Measurements from ENCODE around the gene PSMB2. TPM values are rescaled to one million over a fixed set of nuclear protein-coding genes. Genes with fewer than 3 reads are reported as not detected.

PSMB2 gene
- total RNA-seq, 1 experiment from 2014 or later, result 86.0 TPM

DNA sequence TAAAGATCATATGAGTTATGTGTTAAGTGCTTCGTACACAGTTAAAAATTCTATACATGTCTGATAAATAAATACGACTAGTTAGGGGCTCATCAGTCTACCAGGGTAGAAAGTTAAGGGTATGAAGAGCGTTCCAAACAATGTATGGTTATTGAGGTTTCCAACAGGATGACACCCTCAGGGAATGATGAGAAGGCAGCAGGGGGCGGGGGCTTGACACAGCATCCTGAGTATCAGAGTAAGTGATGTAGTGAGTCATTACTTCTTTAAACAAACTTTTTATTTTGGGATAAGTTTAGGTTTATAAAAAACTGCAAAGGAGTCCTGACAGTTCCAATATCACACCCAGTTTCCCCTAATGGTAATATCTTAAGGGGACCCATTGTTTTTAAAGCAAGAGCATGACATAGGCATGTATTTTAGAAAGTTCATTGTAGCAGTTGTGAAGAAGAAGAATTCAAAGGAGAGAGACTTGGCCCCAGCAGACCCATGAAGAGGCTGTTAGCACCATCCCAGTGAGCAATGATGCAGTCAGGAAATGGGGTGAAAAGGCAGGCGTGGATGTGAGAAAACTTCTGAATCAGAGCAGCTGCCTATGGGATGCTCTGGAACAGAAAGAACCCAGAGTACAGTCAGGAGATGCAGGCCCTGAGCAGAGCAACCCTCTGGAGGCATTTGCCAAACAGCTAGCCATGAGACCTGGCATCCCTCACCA, 15.0 kb upstream of the PSMB2 start:
- Mint-ChIP-seq H3K9me3 (no peaks in the 10 kb centered on the region; a peak in 2 of 5 replicates), H3K27ac (no peak overlapping the region), H3K4me3 (no peak overlapping the region), H3K27me3 (ENCODE audit: low read depth) (peaks cover 32% of the 10 kb centered on the region), H3K36me3 (ENCODE audit: insufficient read depth in 1 of 3, low read depth in 3 of 3) (no peaks in the 10 kb centered on the region), H3K4me1 (no peaks in the 10 kb centered on the region)
- Histone ChIP-seq H4K20me1 (ENCODE audit: control insufficient read depth, insufficient read depth, insufficient read length) (no peaks in the 10 kb centered on the region), H3K79me2 (ENCODE audit: insufficient read depth, low read length) (no peaks in the 10 kb centered on the region), H3T11ph (ENCODE audit: low read length) (no peak overlapping the region), H2AK5ac (ENCODE audit: insufficient read length, low read length) (no peak overlapping the region), H3K23ac (ENCODE audit: insufficient read length, low read depth, low read length) (no peak overlapping the region), H3K18ac (ENCODE audit: insufficient read length, low read depth, low read length) (no peak overlapping the region), H2BK12ac (ENCODE audit: insufficient read length, low read depth, low read length) (no peak overlapping the region), H3K27ac (ENCODE audit: insufficient read length, low read depth, low read length) (no peak overlapping the region), H3K4me1 (ENCODE audit: insufficient read depth, low read length) (no peaks in the 10 kb centered on the region), H2BK120ac (ENCODE audit: low read depth, low read length, poor library complexity, severe bottlenecking) (no peak overlapping the region), H3K56ac (ENCODE audit: insufficient read length, low read depth, low read length) (no peak overlapping the region), H3K9me3 (ENCODE audit: control insufficient read depth, low read depth, low read length) (no peaks in the 10 kb centered on the region), H3K23me2 (ENCODE audit: insufficient read length, low read depth, low read length, poor library complexity, severe bottlenecking) (no peaks in the 10 kb centered on the region), H2BK5ac (ENCODE audit: insufficient read length, low read length) (no peak overlapping the region), H3K4me2 (ENCODE audit: insufficient read depth, insufficient read length, low read length) (no peak overlapping the region), H3K27me3 (ENCODE audit: insufficient read depth, low read length) (no peaks in the 10 kb centered on the region), H4K8ac (replicated peaks; ENCODE audit: insufficient read length, low read depth, low read length) (no peak overlapping the region), H3K14ac (ENCODE audit: insufficient read depth, low read length) (no peak overlapping the region), H4K91ac (ENCODE audit: insufficient read length, low read depth, low read length) (no peak overlapping the region), H2BK20ac (ENCODE audit: low read depth, low read length, poor library complexity, severe bottlenecking) (no peak overlapping the region), H2AFZ (ENCODE audit: low read length) (no peak overlapping the region), H2BK15ac (ENCODE audit: low read depth, low read length) (no peak overlapping the region), H3K4ac (ENCODE audit: low read depth, low read length) (no peak overlapping the region), H3K79me1 (ENCODE audit: insufficient read depth, low read depth, low read length, poor library complexity, severe bottlenecking) (no peaks in the 10 kb centered on the region), H3K9ac (ENCODE audit: extremely low read depth, insufficient read length, low read length) (no peak overlapping the region), H4K5ac (ENCODE audit: insufficient read length, low read depth, low read length) (no peak overlapping the region)
- TF ChIP-seq, protein P1, sequence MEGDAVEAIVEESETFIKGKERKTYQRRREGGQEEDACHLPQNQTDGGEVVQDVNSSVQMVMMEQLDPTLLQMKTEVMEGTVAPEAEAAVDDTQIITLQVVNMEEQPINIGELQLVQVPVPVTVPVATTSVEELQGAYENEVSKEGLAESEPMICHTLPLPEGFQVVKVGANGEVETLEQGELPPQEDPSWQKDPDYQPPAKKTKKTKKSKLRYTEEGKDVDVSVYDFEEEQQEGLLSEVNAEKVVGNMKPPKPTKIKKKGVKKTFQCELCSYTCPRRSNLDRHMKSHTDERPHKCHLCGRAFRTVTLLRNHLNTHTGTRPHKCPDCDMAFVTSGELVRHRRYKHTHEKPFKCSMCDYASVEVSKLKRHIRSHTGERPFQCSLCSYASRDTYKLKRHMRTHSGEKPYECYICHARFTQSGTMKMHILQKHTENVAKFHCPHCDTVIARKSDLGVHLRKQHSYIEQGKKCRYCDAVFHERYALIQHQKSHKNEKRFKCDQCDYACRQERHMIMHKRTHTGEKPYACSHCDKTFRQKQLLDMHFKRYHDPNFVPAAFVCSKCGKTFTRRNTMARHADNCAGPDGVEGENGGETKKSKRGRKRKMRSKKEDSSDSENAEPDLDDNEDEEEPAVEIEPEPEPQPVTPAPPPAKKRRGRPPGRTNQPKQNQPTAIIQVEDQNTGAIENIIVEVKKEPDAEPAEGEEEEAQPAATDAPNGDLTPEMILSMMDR (conservative IDR thresholded peaks at IDR 0.05), result no peak
- DNase-seq, result no peak
- WGBS (ENCODE audit: extremely low coverage, insufficient read length, low lambda C conversion rate), result no CpG with 5 or more reads among the region's 5 CpGs

Measured in H9 (cell line).